ENCODE measurements around the gene ANTXR1.
A peak's percentile ranks its signal among the peaks of the same experiment; 100 is the strongest.

Gene ANTXR1

GRCh38 chr2:69162057-69162456 lies 149.1 kb downstream of the ANTXR1 start:
- Mint-ChIP-seq H3K4me3 (no peak overlapping the region), H3K36me3 (ENCODE audit: low read depth) (no peaks in the 10 kb centered on the region), H3K9me3 (no peaks in the 10 kb centered on the region), H3K4me1 (ENCODE audit: low read depth) (peaks cover 2% of the 10 kb centered on the region), H3K27me3 (ENCODE audit: low read depth) (peaks cover 34% of the 10 kb centered on the region), H3K27ac (no peak overlapping the region)
- DNase-seq (ENCODE audit: low spot score), result no peak

GRCh38 chr2:69163109-69163508 lies 150.1 kb downstream of the ANTXR1 start:
- Mint-ChIP-seq H3K4me1 (ENCODE audit: low read depth) (peaks cover 2% of the 10 kb centered on the region), H3K9me3 (no peaks in the 10 kb centered on the region), H3K36me3 (ENCODE audit: low read depth) (no peaks in the 10 kb centered on the region), H3K27ac (no peak overlapping the region), H3K4me3 (no peak overlapping the region), H3K27me3 (ENCODE audit: low read depth) (peaks cover 34% of the 10 kb centered on the region)
- no peak for DNase-seq (ENCODE audit: low spot score)

- Mint-ChIP-seq H3K4me1 (ENCODE audit: low read depth) (peaks cover 2% of the 10 kb centered on the region), H3K27ac (no peak overlapping the region), H3K27me3 (ENCODE audit: low read depth) (peaks cover 34% of the 10 kb centered on the region), H3K36me3 (ENCODE audit: low read depth) (no peaks in the 10 kb centered on the region), H3K4me3 (no peak overlapping the region), H3K9me3 (no peaks in the 10 kb centered on the region)
- DNase-seq (ENCODE audit: low spot score), result no peak
These were observed 150.6 kb downstream of the ANTXR1 start for GRCh38 chr2:69163556-69163955.

- peaks cover 2% of the 10 kb centered on the region for H3K4me1 Mint-ChIP-seq (ENCODE audit: low read depth)
- no peak overlapping the region for H3K27ac Mint-ChIP-seq
- no peaks in the 10 kb centered on the region for H3K36me3 Mint-ChIP-seq (ENCODE audit: low read depth)
- no peak for DNase-seq (ENCODE audit: low spot score)
- peaks cover 37% of the 10 kb centered on the region for H3K27me3 Mint-ChIP-seq (ENCODE audit: low read depth)
- H3K4me3 Mint-ChIP-seq, result no peak overlapping the region
- no peaks in the 10 kb centered on the region for H3K9me3 Mint-ChIP-seq
These were observed 151.2 kb downstream of the ANTXR1 start for GRCh38 chr2:69164061-69164778.

- Mint-ChIP-seq H3K27ac (no peak overlapping the region), H3K36me3 (ENCODE audit: low read depth) (no peaks in the 10 kb centered on the region), H3K9me3 (no peaks in the 10 kb centered on the region), H3K4me1 (ENCODE audit: low read depth) (peaks cover 2% of the 10 kb centered on the region), H3K27me3 (ENCODE audit: low read depth) (peaks cover 37% of the 10 kb centered on the region), H3K4me3 (no peak overlapping the region)
- DNase-seq (ENCODE audit: low spot score), result no peak
These were observed 152.3 kb downstream of the ANTXR1 start for GRCh38 chr2:69165091-69165880.

GRCh38 chr2:69166465-69166811 lies 153.5 kb downstream of the ANTXR1 start:
- Mint-ChIP-seq H3K9me3 (no peaks in the 10 kb centered on the region), H3K4me1 (ENCODE audit: low read depth) (peaks cover 2% of the 10 kb centered on the region), H3K27me3 (ENCODE audit: low read depth) (peaks cover 39% of the 10 kb centered on the region), H3K36me3 (ENCODE audit: low read depth) (no peaks in the 10 kb centered on the region), H3K4me3 (no peak overlapping the region), H3K27ac (no peak overlapping the region)
- DNase-seq (ENCODE audit: low spot score), result no peak

- Mint-ChIP-seq H3K36me3 (ENCODE audit: low read depth) (no peaks in the 10 kb centered on the region), H3K27me3 (ENCODE audit: low read depth) (peaks cover 34% of the 10 kb centered on the region), H3K4me1 (ENCODE audit: low read depth) (peaks cover 2% of the 10 kb centered on the region), H3K9me3 (no peaks in the 10 kb centered on the region), H3K27ac (no peak overlapping the region), H3K4me3 (no peak overlapping the region)
- no peak for DNase-seq (ENCODE audit: low spot score)
These were observed 154.0 kb downstream of the ANTXR1 start for GRCh38 chr2:69166812-69167468.

GRCh38 chr2:69167469-69167822 lies 154.5 kb downstream of the ANTXR1 start:
- no peaks in the 10 kb centered on the region for H3K36me3 Mint-ChIP-seq (ENCODE audit: low read depth)
- DNase-seq (ENCODE audit: low spot score), result no peak
- H3K27ac Mint-ChIP-seq, result no peak overlapping the region
- H3K4me1 Mint-ChIP-seq (ENCODE audit: low read depth), result peaks cover 2% of the 10 kb centered on the region
- no peak overlapping the region for H3K4me3 Mint-ChIP-seq
- H3K27me3 Mint-ChIP-seq (ENCODE audit: low read depth), result peaks cover 36% of the 10 kb centered on the region
- H3K9me3 Mint-ChIP-seq, result no peaks in the 10 kb centered on the region

- peaks cover 35% of the 10 kb centered on the region for H3K27me3 Mint-ChIP-seq (ENCODE audit: low read depth)
- H3K36me3 Mint-ChIP-seq (ENCODE audit: low read depth), result no peaks in the 10 kb centered on the region
- no peaks in the 10 kb centered on the region for H3K9me3 Mint-ChIP-seq
- no peak overlapping the region for H3K4me3 Mint-ChIP-seq
- H3K27ac Mint-ChIP-seq, result no peak overlapping the region
- H3K4me1 Mint-ChIP-seq (ENCODE audit: low read depth), result peaks cover under 1% of the 10 kb centered on the region
- DNase-seq (ENCODE audit: low spot score), result no peak
These were observed 155.3 kb downstream of the ANTXR1 start for GRCh38 chr2:69168144-69168813.

- Mint-ChIP-seq H3K4me1 (ENCODE audit: low read depth) (no peaks in the 10 kb centered on the region), H3K27ac (no peak overlapping the region), H3K36me3 (ENCODE audit: low read depth) (no peaks in the 10 kb centered on the region), H3K9me3 (no peaks in the 10 kb centered on the region), H3K27me3 (ENCODE audit: low read depth) (peaks cover 29% of the 10 kb centered on the region), H3K4me3 (no peak overlapping the region)
- DNase-seq (ENCODE audit: low spot score), result no peak
These were observed 156.1 kb downstream of the ANTXR1 start for GRCh38 chr2:69168950-69169654.

GRCh38 chr2:69169655-69170389 lies 156.8 kb downstream of the ANTXR1 start:
- no peaks in the 10 kb centered on the region for H3K36me3 Mint-ChIP-seq (ENCODE audit: low read depth)
- peak; percentile 8 for DNase-seq (ENCODE audit: low spot score)
- H3K27me3 Mint-ChIP-seq (ENCODE audit: low read depth), result peaks cover 27% of the 10 kb centered on the region
- H3K27ac Mint-ChIP-seq, result no peak overlapping the region
- H3K9me3 Mint-ChIP-seq, result no peaks in the 10 kb centered on the region
- H3K4me3 Mint-ChIP-seq, result no peak overlapping the region
- H3K4me1 Mint-ChIP-seq (ENCODE audit: low read depth), result no peaks in the 10 kb centered on the region

- Mint-ChIP-seq H3K36me3 (ENCODE audit: low read depth) (no peaks in the 10 kb centered on the region), H3K9me3 (no peaks in the 10 kb centered on the region), H3K27ac (no peak overlapping the region), H3K4me1 (ENCODE audit: low read depth) (no peaks in the 10 kb centered on the region), H3K27me3 (ENCODE audit: low read depth) (peaks cover 22% of the 10 kb centered on the region), H3K4me3 (no peak overlapping the region)
- no peak for DNase-seq (ENCODE audit: low spot score)
These were observed 157.7 kb downstream of the ANTXR1 start for GRCh38 chr2:69170661-69171060.
